Measurements from ENCODE around the gene GLCE.

Gene GLCE

DNA sequence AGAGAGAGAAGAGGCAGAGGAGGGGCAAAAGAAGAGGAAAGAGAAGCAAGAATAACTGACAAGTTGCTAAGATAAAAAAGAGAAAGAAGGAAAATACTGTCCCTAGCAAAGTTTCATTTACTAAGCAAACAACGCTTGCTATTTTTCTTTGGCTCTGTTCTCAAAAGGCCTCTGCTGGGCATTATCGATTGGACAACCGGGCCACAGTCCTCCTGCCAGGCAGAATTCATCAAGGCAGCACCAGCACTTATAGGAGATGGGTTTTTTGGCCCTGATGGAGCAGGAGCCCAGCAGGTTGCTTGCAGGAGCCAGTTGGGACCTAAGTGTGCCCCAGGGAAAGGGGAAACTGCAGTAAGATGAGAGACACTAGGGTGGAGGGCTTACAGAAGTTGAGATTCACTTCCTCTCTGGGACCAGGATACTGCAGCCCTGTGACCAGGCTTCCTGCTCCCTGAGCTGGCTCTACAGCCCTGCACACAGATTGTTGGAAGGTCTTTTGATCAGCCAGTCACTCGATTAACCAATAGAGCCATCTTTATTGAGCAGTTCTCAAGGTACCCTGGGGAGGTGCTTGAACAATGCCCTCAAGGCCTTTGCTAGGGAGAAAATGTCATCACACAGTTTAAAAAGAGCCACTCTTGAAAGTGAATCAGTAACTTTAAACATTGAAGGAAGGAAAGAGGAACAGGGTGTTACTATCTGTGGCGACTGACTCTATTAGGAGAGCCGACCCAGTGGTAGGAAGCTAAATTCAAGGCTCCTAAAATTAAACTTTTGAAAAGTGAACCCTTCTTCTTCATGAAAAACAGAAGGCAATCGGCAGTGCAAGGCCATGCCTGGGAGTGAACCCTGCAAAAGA, 28.8 kb upstream of the GLCE start:
- Mint-ChIP-seq H3K4me1 (no peaks in the 10 kb centered on the region), H3K36me3 (no peaks in the 10 kb centered on the region), H3K27ac (no peak overlapping the region), H3K9me3 (no peaks in the 10 kb centered on the region), H3K4me3 (no peak overlapping the region)
- ATAC-seq (no peak), DNase-seq (ENCODE audit: low spot score in 2 of 2) (no peak)

DNA sequence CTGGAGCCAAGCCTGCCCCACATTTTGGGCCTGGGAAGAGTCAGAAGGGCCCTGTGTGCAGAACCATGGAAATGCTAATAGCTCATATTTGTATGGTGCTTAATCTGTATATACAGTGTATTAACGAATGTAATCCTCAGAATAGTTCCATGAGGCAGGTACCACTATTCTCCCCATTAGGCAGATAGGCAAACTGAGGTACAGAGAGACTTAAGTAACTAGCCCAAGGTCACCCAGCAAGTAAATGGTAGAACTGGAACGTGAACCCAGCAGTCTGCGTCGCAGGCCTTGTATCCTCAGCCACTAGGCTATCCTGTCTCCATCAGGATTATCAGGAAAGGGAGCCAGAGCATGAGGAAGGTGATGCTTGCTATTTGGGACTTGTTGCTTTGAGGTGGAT, 28.0 kb upstream of the GLCE start:
- Mint-ChIP-seq H3K4me3 (no peak overlapping the region), H3K9me3 (no peaks in the 10 kb centered on the region), H3K36me3 (no peaks in the 10 kb centered on the region), H3K27ac (no peak overlapping the region), H3K4me1 (no peaks in the 10 kb centered on the region)
- DNase-seq (ENCODE audit: low spot score in 2 of 2) (no peak), ATAC-seq (no peak)

DNA sequence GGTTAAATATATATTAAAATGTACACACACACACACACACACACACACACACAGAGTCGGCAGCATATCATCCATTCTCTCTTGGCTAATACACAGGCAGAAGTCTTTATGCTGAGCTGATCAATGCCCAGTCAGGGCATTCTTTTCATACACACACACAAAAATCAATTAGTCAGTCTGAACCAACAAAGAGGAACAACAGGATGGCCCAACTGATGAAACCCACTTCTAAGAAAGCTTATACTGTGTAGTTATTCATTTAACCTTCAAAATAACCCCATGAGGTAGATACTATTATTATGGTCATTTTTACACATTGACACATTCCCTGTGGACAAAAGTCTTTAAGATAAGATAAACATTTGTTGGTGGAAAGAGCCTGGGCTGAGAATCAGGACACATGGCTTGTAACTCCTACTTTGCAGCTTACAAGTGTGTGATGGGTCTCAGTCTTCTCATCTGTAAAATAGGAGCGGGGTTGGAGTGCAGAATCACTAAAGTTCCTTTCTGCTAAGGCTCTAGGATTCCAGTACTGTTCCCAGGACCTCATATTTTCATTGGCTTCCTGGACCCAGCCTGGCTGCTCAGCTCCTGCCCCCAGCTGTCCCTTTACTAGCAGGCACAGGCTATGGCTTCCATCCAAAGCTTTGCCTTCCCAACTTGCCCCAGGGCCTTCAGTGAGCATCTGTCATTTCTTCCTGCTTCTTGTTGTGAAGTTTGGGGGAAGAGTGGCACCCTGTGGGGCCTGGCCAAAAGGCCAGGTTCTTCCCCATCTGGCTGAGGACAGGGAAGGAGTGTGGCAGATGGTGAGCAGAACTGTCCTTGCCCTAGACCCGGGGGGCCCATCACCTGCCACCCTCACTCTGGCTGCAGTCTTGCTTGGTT, 27.2 kb upstream of the GLCE start:
- Mint-ChIP-seq H3K27ac (no peak overlapping the region), H3K4me1 (no peaks in the 10 kb centered on the region), H3K36me3 (no peaks in the 10 kb centered on the region), H3K9me3 (no peaks in the 10 kb centered on the region), H3K4me3 (no peak overlapping the region)
- DNase-seq (ENCODE audit: low spot score in 2 of 2) = no peak
- ATAC-seq = no peak

DNA sequence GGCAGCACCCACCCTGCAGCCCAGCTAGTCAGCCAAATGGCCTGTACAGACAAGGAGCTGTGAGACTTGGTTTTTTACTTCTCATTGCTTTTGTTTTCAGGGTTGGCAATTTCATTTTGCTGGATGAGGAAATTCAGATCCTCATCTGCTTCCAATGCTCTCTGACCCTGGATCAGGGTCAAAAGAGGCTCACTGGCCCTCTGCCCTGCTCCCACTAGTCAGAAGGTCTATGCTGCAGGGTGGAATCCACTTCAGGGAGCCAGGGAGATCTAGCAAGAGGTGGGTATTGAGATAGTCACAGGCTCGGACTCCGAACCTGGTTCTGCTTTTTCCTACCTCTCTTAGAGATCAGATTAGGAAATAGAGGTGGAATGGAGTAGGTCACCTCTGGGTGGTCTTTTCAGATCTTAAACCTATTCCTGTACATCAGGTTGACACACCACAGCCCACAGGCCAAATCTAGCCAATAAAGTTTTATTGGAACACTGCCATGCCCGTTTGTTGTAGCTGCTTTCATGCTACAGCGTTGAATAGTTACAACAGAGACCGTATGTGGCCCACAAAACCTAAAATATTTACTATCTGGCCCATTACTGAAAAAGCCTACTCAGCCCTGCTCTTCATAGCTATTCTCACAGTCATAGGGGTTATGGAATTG, 26.4 kb upstream of the GLCE start:
- Mint-ChIP-seq H3K9me3 (no peaks in the 10 kb centered on the region), H3K36me3 (no peaks in the 10 kb centered on the region), H3K4me1 (no peaks in the 10 kb centered on the region), H3K27ac (no peak overlapping the region), H3K4me3 (no peak overlapping the region)
- DNase-seq (ENCODE audit: low spot score in 2 of 2) (no peak), ATAC-seq (no peak)

DNA sequence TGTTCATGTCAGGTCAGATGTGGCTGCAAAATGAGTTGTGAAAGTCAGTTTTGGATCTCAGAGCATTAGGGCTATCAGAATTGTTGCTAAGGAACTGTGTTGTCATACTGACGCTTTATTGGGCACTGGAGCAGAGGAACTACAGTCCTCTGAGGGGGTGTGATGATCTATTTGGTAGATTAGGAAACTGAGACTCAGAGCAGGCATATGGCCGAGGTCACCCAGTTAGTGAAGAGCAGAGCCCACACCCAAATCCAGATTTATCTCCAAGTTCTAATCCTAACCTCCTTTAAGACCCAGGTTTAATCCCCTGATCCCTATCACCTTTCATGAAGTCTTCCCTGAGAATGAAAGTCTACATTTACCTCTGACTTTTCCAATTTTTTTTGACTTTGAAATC, 25.6 kb upstream of the GLCE start:
- DNase-seq (ENCODE audit: low spot score in 2 of 2) (no peak), ATAC-seq (no peak)
- Mint-ChIP-seq H3K9me3 (no peaks in the 10 kb centered on the region), H3K4me1 (no peaks in the 10 kb centered on the region), H3K4me3 (no peak overlapping the region), H3K27ac (no peak overlapping the region), H3K36me3 (no peaks in the 10 kb centered on the region)

DNA sequence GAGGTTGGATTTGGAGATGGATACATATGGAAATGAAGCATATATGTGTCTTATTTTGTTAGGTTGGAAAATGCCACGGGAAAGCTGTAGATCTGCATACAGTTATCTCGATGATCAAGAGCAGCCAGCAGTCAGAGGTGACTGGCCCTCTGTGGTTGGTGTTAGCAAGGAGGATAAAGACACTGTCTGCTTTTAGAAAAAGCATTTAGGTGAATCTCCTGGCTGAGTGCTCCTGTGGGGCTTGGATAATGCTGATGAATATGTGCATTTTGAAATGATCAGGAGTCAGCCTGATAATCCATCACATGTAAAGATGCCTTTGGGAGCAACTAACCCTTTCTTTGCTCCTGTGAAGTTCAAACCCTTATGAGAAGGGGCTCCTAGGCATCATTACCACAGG, 24.9 kb upstream of the GLCE start:
- Mint-ChIP-seq H3K9me3 (no peaks in the 10 kb centered on the region), H3K4me3 (no peak overlapping the region), H3K36me3 (no peaks in the 10 kb centered on the region), H3K27ac (no peak overlapping the region), H3K4me1 (no peaks in the 10 kb centered on the region)
- ATAC-seq (no peak), DNase-seq (ENCODE audit: low spot score in 2 of 2) (no peak)

DNA sequence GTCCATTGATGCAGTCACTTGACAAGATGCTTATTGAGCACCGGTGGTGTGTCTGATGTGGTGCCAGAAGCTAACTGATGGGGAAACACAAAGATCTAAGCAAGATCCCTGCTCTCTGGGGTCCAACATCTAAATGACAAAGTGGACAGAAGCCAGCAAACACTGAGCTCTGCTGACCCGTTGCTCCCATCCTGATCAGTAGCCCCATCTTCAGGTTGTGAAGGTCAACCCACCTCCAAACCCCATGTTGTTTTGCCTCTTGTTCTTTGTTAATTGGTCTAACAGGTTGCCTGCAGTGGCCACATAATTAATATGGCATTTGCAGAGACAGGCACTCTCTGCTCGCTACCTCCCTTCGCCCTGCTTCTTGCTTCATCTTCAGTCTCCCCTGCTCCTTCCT, 21.5 kb upstream of the GLCE start:
- ATAC-seq (no peak), DNase-seq (ENCODE audit: low spot score in 2 of 2) (no peak)
- Mint-ChIP-seq H3K4me1 (no peaks in the 10 kb centered on the region), H3K4me3 (no peak overlapping the region), H3K27ac (no peak overlapping the region), H3K36me3 (no peaks in the 10 kb centered on the region), H3K9me3 (no peaks in the 10 kb centered on the region)

DNA sequence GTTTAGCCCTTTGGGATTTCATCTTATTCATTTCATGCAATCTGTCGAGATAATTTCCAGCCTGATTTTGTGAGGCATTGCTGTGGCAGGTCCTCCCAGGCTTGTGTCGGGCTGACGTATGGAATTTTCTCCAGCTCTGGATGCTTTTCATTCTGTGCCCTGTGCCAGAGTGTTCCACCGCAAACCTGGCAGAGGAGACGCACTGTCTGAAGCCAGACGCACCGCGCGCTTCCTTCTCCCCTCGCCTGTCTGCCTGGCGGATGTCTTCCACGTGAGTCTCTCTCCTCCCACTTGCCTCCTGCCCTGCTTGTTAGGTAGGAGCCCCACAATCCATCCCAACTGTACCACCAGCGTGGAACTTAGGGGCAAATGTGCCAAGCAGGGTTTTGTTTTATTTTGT, 20.1 kb upstream of the GLCE start:
- ATAC-seq (no peak), DNase-seq (ENCODE audit: low spot score in 2 of 2) (no peak)
- Mint-ChIP-seq H3K36me3 (no peaks in the 10 kb centered on the region), H3K4me3 (no peak overlapping the region), H3K4me1 (no peaks in the 10 kb centered on the region), H3K27ac (no peak overlapping the region), H3K9me3 (no peaks in the 10 kb centered on the region)

DNA sequence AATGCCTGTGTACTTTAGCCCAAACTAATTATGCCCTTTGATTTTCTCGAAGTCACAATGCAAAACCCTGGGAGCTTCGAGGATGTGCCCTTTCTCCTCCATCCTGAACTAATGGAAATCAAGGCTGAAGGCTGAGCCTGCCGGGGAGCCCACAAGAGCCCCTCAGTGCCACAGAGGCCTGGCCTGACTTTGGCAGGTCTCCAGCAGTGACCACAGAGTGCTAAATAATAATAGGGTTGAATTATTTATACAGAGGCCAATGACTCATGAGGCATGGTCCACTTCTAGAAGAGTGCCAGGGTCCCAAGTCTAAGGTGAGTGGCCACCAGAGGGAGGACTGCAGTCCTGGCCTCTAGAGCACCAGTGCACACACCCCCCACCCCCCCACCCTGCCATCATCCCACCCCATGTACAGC, 19.1 kb upstream of the GLCE start:
- H3K9me3 Mint-ChIP-seq = no peaks in the 10 kb centered on the region
- no peaks in the 10 kb centered on the region for H3K4me1 Mint-ChIP-seq
- DNase-seq (ENCODE audit: low spot score in 2 of 2) (no peak), ATAC-seq (no peak)
- H3K27ac Mint-ChIP-seq = no peak overlapping the region
- no peaks in the 10 kb centered on the region for H3K36me3 Mint-ChIP-seq
- no peak overlapping the region for H3K4me3 Mint-ChIP-seq

DNA sequence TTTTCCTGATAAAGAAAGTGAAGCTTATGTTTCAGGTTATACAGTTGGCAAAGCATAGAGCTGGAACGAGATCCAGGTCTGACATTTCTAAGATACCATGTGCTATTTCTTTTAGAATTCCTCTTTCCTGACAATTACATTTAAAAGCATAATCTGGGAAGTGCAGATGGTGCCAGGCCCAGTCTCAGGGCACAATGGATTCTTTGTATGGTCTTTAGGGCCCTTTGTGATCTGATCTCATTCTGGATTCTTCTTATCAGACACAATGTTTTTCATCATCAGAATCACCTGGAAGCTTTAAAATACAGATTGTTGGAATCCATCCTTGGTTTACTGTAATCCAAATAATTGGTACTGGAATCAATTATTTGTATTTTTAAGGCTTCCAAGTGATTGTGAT, 18.6 kb upstream of the GLCE start:
- Mint-ChIP-seq H3K27ac (no peak overlapping the region), H3K9me3 (no peaks in the 10 kb centered on the region), H3K4me1 (no peaks in the 10 kb centered on the region), H3K36me3 (no peaks in the 10 kb centered on the region), H3K4me3 (no peak overlapping the region)
- DNase-seq (ENCODE audit: low spot score in 2 of 2) (no peak), ATAC-seq (no peak)

DNA sequence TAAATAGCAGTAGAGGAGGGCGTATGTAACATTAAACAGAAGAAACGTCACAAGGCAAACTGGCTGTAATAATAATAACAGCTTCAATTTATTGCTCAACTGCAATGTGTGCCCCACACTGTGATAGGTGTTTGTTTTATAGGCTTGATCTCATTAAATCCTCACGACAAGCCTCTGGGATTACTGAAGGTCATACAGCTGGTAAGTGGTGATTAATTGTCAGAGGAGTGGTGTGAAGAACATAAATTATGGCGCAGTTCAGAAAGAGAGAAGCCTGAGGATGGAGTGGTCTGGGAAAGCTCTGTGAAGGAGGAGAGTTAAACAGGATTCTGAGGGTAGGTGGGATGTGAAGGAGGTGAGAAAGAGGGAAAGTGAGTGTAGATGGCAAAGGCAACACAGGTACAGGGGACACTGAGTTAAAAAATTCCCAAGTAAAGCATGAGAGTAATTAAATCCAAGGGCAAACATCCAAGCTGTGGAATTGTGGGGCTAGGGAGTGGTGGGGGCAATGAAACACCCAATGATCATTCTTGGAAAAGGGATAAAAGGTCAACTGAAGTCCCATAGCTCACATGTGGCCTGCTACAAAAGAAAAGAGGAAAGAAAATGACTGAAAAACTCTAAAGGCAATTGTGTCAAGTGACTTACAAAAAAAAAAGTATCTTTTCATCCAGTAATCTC, 16.5 kb upstream of the GLCE start:
- H3K4me1 Mint-ChIP-seq = no peaks in the 10 kb centered on the region
- no peak overlapping the region for H3K4me3 Mint-ChIP-seq
- DNase-seq (ENCODE audit: low spot score in 2 of 2) (no peak), ATAC-seq (no peak)
- H3K27ac Mint-ChIP-seq = no peak overlapping the region
- H3K36me3 Mint-ChIP-seq = no peaks in the 10 kb centered on the region
- H3K9me3 Mint-ChIP-seq = no peaks in the 10 kb centered on the region

DNA sequence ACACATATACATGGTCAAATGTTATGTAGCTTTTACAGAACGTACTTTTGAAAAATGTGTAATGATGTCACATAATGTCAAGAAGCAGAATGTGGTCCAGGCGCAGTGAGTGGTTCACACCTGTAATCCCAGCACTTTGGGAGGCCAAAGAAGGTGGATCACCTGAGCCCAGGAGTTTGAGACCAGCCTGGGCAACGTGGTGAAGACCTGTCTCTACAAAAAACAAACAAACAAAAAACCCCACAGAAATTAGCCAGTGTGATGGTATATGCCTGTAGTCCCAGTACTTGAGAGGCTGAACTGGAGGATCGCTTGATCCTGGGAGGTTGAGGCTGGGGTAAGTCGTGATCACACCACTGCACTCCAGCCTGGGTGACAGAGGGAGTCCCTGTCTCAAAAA, 15.9 kb upstream of the GLCE start:
- no peak for ATAC-seq
- no peak overlapping the region for H3K27ac Mint-ChIP-seq
- H3K9me3 Mint-ChIP-seq = no peaks in the 10 kb centered on the region

DNA sequence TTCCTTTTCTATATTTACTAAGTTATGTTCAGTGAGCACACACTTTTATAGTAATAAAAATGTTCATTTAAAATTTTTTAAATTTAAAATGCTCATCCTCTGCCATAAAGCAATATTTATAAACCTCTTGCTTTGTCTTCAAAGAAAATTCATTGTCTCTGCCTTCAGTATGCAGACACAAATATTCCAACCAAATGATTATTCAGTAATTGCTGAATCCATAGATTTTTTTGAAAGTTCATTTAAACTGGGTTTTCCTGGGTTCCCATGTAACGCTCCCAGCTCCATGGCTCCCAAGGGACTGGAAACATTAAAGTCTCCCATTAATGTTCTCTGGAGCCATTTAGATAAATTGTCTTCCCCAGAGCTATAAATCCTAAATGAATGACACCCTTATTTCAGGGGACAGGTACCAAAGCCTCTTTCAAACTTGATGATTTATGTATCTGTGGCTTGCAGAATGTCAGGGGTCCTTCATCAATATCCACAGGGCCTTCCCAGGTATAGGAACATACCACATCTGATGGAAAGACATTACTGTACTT, 15.2 kb upstream of the GLCE start:
- Mint-ChIP-seq H3K27ac (no peak overlapping the region), H3K4me1 (no peaks in the 10 kb centered on the region), H3K36me3 (no peaks in the 10 kb centered on the region), H3K9me3 (no peaks in the 10 kb centered on the region), H3K4me3 (no peak overlapping the region)
- ATAC-seq (no peak), DNase-seq (ENCODE audit: low spot score in 2 of 2) (no peak)

More for the DNA sequence above, 15.9 kb upstream of the GLCE start:
- H3K4me3 Mint-ChIP-seq = no peak overlapping the region
- no peaks in the 10 kb centered on the region for H3K36me3 Mint-ChIP-seq
- no peak for DNase-seq (ENCODE audit: low spot score in 2 of 2)
- no peaks in the 10 kb centered on the region for H3K4me1 Mint-ChIP-seq

DNA sequence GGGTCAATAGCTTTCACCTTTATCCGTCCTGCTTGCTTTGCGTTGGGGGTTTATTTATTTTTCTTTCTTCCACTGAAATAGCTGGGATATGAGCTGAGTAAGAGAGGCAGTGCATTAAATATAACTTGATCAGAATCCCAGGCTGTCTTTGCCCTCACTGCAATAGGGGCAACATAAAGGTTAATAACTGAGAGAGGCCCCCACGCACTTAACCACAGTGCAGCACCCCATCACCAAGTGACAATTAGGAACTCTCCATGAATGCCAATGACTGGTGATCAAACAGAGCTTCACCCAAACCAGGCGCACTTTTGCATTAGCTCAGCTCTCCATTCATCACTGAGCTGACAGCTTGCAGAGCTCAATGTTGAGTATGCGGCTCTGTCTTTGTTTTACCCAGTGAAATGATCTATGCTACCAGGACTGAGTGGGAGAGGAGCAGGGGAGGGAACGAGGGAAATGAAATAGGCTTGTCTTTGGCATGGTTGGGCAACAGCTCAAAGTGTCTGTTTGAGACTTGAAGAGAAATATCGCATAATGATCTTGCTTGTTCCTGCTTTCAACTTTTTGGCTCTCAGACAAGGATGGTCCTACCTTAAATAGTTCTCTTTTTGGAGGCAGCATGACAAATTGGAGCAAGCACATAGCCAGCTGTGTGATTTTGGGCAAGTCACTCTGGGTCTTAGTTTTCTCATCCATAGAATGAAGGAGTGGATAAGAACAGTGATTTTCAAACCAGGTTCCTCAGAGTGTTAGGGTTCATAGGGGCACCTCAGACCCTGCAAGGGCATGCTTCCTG, 14.5 kb upstream of the GLCE start:
- ATAC-seq (no peak), DNase-seq (ENCODE audit: low spot score in 2 of 2) (no peak)
- Mint-ChIP-seq H3K4me3 (no peak overlapping the region), H3K9me3 (no peaks in the 10 kb centered on the region), H3K27ac (no peak overlapping the region), H3K36me3 (no peaks in the 10 kb centered on the region), H3K4me1 (no peaks in the 10 kb centered on the region)
